Stimulated activated CD8-positive, alpha-beta memory T cell treated with anti-CD3 and anti-CD28 coated beads, Interleukin-4, amount 100 ng/mL, for 24 hours (primary cell): ENCODE measurements around the gene SPDYE16.
"Not testable (repeated sequence)": the region's sequence is repeated elsewhere in the genome, so short reads cannot be mapped to it uniquely, and the experiment has no call there.

Experiments used
- DNase-seq: peaks from one replicate; pipeline ENCODE4 v3.0.0-alpha.2; 2020; ENCODE audit warnings: low read depth

Gene SPDYE16, protein sequence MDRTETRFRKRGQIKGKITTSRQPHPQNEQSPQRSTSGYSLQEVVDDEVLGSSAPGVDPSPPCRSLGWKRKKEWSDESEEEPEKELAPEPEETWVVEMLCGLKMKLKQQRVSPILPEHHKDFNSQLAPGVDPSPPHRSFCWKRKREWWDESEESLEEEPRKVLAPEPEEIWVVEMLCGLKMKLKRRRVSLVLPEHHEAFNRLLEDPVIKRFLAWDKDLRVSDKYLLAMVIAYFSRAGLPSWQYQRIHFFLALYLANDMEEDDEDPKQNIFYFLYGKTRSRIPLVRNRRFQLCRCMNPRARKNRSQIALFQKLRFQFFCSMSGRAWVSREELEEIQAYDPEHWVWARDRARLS

DNA sequence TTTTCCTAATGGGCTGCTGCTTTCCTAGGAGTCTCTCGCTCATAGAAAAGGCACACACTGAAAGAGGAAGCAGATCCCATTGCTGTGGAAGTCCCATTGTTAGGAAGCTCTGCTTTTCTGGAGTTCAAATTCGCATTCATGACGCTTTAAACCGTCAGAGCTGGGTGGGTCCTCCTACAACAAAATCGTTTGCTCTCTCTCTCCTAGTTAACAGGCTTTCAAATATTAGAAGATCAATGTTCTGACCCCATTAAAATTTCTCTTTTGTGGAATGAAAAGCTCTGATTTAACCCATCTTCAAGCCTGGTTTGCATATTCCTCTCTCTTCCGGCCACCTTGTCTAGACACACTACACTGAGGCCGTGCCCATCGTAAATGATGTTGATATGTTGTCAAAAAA lies at the start of gene SPDYE16:
SPDYE16 (minus strand) TSS at position 101 of the 400 bp plus-strand sequence. CDS start 1,838 bp downstream, outside the sequence.
- DNase-seq, result not testable (repeated sequence)

DNA sequence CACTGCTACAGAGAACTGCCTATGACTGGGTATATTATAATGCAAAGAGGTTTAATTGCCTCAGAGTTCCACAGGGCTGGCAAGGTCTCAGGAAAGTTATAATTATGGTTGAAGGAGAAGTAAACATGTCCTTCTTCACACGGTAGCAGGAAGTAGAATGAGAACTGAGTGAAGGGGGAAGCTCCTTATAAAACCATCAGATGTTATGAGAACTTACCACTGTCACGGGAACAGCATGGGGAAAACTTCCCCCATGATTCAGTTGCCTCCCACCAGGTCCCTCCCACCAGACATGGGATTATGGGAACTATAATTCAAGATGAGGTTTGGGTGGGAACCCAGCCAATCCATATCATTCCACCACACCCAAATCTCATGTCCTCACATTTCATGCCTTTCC lies 49.6 kb upstream of the SPDYE16 start:
- DNase-seq, result not testable (repeated sequence)

DNA sequence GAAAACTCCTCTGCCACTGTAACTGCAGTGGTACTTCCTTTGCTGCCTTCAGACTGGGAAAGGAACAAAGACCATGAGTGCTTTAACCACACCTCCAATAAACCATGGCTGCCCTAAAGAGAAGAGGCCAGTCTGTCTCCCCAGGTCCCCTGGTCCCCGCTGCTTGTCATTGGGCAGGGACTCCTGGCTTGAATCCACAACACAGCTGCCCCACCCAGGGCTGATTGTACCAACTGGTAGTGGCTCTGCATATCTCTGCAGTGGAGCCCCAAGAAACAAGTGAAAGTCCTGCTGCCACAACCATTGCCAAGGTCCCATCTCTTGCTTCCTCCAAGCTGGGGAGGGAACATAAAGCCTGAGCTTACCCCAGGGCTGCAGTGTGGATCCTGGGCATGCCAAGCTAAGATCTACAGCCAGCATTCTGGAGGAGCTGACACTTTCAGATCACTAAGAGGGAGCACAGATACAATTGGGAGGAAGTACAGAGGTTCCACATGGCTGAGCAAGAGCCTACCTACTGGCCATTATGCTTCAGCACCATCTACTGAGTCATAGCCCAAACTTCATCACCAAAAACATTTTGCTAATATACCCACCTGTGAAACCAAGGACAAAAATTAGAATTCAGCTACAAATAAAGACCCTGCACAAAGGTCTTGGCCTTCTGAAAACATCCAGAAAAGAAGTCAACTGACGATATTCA lies 48.7 kb upstream of the SPDYE16 start:
- not testable (repeated sequence) for DNase-seq

DNA sequence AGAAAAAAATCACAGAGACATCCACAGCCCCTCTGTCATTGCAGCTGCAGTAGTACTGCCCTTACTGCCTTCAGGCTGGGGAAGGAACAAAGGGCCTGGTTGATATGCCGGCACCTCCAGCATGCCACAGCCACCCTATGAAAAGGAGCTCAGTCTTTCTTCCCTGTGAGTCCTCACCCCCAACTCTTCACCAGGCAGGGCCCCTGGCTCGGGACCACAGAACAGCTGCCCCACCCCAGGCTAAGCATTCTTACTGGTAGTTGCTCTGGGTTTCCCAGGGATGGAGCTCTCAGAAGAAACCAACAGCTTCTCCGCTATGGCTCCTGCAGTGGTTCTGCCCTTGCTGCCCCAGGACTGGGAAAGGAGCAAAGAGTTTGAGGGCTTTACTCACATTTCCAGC lies 47.9 kb upstream of the SPDYE16 start:
- not testable (repeated sequence) for DNase-seq

DNA sequence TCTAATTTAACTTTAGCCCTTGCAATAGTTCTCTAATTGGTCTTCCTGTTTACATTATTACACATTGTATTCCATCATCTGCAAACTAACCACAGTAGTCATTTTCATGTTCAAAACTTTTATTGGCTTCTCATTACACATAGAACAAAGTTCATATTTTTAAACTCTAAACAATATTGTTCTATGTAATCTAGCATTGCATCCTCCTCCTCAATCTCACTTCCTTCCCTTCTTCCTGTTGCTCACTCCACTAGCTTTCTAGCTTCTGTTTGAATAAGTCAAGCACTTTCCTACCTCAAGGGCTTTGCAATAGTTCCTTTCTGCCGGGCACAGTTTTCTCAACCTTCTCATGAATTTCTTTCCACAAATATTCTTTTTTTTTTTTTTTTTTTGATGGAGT lies 45.5 kb upstream of the SPDYE16 start:
- not testable (repeated sequence) for DNase-seq

DNA sequence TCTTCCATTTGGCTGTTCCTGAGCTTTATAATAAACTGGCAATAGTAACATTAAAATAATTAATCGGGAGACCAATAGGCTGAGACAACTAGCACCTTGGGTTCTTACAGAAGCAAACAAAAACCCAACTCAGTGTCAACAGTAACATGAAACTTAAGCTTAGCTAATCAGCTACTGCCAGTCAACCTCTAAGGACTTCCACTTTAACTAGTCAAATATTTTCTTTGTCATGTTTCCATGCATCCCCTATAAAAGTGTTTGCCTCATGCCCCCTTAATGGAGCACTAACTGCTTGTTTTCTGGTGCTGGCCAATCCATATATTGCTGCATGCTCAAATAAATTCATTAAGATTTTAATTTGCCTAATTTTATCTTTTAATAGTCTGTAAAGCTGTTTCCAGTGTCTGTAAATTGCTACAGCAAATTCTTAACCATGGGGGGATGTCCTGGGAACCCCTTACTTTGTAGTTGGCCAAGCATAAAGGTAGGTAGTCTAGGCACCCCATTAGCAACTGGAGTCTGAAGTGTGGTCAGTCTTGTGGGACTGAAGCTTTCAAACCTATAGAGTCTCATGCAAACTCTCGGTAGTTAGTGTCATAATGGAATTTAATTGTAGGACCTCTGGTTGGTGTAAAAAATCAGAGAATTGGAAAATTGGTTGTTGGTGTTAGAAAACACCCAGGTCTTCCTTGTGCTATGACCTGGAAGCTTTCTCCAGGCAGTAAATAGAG lies 43.7 kb upstream of the SPDYE16 start:
- not testable (repeated sequence) for DNase-seq

DNA sequence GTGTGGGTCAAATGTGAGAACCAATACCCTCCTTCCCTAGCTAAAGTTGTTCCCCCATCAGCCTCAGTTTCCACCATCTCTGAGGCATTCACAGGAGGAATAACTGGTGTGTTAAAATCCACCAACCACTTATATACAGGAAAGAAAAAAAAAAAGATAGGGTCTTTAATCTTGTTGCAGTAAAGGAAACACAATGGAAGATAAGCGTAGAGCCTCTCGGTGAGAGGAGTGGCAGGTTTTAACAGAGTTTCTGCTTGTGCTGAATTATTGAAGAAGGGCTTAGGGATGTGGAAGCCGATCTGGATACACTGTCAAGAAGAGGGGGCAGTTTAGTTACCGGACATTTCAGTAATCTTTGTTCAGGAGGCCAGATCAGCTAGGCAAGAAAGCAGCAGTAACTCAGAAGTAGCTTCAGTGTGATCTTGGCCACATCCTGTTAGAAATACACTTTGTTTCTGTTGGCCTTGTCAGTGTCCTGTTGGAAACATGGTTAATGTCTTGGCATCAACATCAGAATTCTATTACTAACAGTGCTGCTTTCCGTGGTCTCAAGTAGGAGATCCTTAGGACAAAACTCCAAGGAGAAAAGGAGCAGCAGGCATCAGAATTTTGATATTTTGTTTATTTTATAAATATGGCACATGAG lies 40.7 kb upstream of the SPDYE16 start:
- DNase-seq, result not testable (repeated sequence)

DNA sequence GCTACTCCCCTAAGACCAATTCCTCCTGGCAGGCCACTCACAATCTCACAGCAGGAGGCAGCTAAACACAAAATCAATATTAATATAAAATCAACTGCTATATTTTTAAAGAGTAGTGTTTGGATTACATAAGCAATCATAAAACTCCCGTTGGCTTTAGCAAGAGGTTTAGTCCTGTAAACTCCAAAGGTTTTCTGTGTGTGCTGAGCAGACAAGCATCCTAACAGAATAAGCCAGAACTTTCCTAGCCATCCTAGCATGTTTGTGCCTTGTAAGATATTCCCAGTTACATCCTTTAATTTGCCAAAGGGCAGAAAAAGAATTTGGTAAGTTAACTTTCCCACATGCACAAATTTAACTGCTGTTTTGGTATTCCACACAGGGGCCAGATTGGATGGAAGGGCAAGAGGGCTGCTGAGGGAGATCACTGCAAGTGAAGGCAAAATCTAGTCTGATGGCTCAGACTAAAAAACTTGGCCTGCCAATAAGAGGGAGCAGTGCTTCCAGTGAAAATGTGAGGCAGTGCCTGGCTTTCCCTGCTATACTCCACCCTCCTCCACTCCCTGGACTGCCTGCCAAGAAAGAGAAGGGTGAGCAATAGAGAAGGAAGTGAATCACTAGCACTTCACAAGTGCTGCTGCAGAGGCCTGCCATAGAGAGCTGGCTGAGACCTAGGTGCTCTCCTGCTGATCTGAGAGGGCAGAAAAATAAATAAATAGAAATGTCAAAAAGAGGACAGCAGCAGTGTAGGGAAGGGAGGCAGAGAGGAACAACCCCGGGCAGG lies 39.9 kb upstream of the SPDYE16 start:
- DNase-seq, result not testable (repeated sequence)

DNA sequence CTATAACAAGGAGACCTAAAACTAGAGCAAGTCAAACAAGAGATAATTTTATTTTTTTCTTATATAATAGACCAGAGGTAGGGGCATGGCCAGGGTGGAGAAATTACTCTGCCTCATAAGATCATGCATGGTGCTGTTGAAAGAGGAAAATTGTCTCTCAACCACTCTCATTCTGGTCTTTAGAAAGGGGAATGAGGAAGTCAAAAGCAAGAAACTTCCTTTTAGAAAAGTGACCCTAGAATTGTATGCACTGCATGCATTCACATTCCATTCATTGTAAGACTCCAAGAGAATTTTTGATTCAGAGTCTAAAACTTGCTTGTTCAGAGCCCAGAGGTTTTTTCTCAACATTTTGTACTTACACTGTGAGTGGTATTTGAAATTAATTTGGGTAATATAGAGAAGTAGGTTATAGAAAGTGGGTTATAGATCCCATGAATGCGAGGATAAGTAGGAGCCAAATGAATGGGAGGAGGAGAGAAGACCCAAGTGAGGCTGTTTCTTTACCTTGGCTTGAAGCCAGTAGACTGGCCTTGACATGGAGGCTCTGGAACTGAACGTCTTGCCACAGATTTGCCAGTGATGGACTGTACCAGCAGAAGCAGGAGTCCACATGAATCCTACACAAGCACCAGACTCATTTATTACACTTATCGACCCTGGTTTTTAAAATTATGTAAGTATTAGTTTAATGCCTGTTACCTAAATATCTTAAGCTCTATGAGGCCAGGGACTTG lies 33.0 kb upstream of the SPDYE16 start:
- DNase-seq, result not testable (repeated sequence)

DNA sequence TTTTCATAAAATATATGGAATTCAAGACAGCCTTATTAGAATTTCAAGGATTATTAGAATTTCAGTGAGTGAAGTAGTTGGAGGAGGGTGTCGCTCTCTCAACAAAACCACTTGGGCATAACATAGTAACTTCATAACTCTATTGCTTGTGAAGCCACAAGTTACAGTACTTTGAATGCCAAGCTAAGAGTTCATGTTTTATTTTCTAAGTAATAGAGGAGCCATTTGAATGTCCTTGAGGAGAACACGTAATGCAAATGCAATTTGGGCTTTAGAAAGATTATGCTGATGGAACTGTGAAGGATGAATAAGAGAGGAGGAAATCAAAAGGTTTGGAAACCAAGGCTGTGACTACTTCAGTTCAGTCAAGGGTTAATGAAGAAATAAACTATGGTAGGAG lies 32.3 kb upstream of the SPDYE16 start:
- DNase-seq, result not testable (repeated sequence)

DNA sequence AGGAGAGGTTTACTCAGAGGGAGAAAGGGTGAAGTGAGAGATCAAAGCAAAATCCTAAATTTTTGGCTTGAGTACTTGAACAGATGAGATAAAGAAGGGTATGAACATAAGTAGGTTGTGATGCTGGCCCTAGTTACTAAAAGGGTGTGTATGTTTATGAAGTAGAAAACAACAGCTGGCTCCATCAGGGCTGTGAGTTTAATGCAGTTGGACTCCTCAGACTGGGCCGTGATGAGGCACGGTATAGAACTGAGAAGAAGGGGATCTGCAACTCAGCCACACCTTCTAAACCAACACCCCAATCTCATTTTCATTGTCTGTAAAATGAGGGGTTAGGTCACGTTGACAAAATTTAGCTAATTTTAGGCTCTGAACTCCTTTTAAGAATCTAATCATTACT lies 29.2 kb upstream of the SPDYE16 start:
- DNase-seq, result not testable (repeated sequence)

DNA sequence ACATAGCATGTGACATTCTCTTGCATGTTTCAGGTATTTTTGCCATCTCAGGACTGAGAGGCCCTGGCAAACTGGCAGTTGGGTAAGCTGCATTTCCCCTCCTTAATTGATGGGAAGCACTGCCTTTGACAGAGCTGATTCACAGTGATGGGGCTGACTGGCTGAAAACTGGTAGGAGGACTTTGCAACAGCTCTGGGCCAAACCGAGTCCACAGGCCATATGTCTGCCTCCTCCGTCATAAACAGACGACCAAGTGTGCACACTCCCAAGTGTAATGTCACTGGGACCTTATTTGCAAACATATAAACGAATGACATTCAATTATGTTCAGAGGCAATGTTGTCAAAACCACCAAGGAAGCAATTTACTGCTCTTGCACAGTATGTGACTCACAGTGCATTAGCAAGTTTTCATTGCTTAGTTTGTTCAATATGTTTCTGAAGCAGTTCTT lies 27.3 kb upstream of the SPDYE16 start:
- DNase-seq, result not testable (repeated sequence)

DNA sequence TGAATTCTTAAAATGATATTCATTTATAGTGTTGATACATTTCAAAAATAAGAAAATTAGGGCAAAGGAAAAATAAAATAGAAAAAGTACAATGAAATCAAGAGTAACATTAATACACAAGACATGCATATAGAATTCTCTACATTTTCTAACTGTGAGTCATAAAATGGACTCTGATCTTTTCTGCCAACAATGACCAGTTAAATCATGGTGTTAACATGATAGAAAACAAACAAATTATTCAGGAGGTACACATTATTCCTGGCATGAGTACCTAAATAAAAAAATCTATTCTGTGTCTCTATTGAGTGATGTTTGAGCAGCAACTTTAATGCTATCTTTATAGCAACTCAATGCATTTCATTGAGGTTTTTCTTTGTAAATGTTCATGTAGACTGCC lies 25.6 kb upstream of the SPDYE16 start:
- not testable (repeated sequence) for DNase-seq

DNA sequence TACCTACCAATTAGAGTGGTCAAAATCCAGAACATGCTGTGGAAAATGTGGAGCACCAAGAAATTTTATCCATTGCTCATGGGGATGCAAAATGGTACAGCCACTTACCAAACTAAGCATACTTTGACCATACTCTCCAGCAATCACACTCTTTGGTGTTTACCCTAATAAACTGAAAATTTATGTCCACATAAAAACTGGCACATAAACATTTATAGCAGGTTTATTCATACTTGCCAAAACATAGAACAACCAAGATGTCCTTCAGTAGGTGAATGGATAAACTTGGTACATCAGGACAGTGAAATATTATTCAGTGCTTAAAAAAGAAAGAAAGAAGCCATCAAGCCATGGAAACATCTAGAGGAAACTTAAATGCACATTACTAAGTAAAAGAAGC lies 24.7 kb upstream of the SPDYE16 start:
- not testable (repeated sequence) for DNase-seq

DNA sequence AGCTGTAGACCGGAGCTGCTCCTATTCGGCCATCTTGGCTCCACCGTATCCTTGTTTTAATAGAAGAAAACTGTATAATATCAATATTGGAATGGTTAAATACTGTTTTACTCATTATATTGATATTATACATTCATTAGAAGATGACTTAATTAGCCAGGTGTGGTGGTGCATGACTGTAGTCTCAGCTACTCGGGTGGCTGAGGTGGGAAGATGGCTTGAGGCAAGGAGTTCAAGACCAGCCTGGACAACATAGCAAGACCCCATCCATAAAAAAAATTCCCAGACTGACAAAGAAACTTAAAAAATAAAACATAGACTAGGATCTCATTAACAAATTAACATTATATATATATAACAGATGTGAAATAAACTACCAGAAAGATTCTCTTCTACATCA lies 24.2 kb upstream of the SPDYE16 start:
- DNase-seq, result not testable (repeated sequence)

DNA sequence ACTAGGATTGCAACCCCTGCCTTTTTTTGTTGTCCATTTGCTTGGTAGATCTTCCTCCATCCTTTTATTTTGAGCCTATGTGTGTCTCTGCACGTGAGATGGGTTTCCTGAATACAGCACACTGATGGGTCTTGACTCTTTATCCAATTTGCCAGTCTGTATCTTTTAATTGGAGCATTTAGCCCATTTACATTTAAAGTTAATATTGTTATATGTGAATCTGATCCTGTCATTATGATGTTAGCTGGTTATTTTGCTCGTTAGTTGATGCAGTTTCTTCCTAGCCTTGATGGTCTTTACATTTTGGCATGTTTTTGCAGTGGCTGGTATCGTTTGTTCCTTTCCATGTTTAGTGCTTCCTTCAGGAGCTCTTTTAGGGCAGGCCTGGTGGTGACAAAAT lies 21.9 kb upstream of the SPDYE16 start:
- DNase-seq, result not testable (repeated sequence)

DNA sequence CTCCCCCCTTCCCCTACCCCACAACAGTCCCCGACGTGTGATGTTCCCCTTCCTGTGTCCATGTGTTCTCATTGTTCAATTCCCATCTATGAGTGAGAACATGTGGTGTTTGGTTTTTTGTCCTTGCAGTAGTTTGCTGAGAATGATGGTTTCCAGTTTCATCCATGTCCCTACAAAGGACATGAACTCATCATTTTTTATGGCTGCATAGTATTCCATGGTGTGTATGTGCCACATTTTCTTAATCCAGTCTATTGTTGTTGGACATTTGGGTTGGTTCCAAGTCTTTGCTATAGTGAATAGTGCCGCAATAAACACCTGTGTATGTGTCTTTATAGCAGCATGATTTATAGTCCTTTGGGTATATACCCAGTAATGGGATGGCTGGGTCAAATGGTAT lies 18.2 kb upstream of the SPDYE16 start:
- DNase-seq, result not testable (repeated sequence)

DNA sequence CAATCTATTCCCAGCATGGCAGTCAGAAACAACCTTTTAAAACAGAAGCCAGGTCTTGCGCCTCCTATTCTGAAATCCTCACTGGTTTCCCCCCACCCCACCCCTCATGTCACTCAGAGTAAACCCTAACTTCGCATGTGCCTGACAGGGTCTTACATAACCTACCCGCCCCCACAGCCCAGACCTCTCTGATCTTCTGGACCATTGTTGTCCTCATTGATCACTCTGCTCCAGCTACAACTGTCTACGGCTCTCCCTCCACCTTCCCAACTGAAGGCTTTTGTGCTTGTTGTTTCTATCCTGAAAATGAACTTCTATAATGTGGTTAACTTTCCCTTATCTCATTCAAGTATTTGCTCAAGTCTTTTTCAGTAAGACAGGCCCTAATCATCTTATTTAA lies 17.1 kb upstream of the SPDYE16 start:
- DNase-seq, result not testable (repeated sequence)

DNA sequence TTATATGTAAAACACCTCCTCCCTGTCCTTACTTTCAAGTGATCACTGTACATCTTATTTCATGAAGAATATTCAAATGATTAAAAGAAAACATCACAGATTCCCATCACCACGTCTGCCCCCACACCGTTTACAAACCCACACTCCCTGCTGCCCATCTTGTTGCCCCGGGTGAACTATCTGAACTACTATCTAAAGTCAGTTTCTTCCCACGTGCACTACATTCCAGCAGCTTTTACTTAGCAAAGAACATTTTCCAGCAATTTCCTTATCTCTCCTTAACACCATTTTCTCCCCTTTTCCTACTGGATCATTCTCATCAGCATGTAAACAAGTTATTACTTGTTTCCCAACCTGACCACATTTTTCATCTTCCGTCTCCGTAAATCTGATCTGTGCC lies 16.6 kb upstream of the SPDYE16 start:
- not testable (repeated sequence) for DNase-seq

DNA sequence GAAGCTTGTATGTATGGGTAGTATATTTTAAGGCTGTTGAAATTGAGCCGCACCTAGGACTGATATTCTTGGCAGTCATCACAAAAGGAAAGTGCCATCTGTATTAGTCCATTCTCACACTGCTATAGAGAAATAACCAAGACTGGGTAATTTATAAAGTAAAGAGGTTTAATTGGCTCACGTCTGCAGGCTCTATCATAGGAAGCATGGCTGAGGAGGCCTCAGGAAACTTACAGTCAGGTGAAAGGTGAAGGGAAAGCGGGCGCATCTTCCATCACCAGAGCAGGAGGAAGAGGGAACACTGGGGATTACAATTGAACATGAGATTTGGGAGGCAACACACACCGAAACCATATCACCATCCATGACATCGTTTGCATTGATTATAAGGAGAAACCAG lies 8.9 kb upstream of the SPDYE16 start:
- not testable (repeated sequence) for DNase-seq
